Measurements from ENCODE around the gene EMILIN2.

EMILIN2 gene

GRCh38 chr18:2889761-2890192 lies 43.0 kb downstream of the EMILIN2 start:
- Histone ChIP-seq H3K27ac (peak overlapping the region; percentile 87), H3K36me3 (ENCODE audit: control insufficient read depth, insufficient read depth, low read length) (peaks cover 2% of the 10 kb centered on the region), H3K9me3 (ENCODE audit: control insufficient read depth, low read length) (no peaks in the 10 kb centered on the region), H3K4me3 (ENCODE audit: low read depth, low read length) (no peak overlapping the region), H2AFZ (no peak overlapping the region), H3K4me1 (peaks cover 64% of the 10 kb centered on the region), H3K27me3 (ENCODE audit: control insufficient read depth, insufficient read depth, low read length) (no peaks in the 10 kb centered on the region), H3K79me2 (peaks cover 54% of the 10 kb centered on the region), H3K9ac (no peak overlapping the region), H3K4me2 (ENCODE audit: low read length) (no peak overlapping the region)
- TF ChIP-seq CTCF (IDR thresholded peaks at IDR 0.05) = no peak

- H3K79me2 ChIP-seq = peaks cover 55% of the 10 kb centered on the region
- no peak for TF ChIP-seq CTCF (IDR thresholded peaks at IDR 0.05)
- H3K4me1 ChIP-seq = peaks cover 65% of the 10 kb centered on the region
- H3K36me3 ChIP-seq (ENCODE audit: control insufficient read depth, insufficient read depth, low read length) = peaks cover 2% of the 10 kb centered on the region
- H3K9ac ChIP-seq = no peak overlapping the region
- no peak overlapping the region for H3K4me2 ChIP-seq (ENCODE audit: low read length)
- H3K27ac ChIP-seq = peak overlapping the region; percentile 87
- no peaks in the 10 kb centered on the region for H3K9me3 ChIP-seq (ENCODE audit: control insufficient read depth, low read length)
- H3K4me3 ChIP-seq (ENCODE audit: low read depth, low read length) = no peak overlapping the region
- H2AFZ ChIP-seq = no peak overlapping the region
- H3K27me3 ChIP-seq (ENCODE audit: control insufficient read depth, insufficient read depth, low read length) = no peaks in the 10 kb centered on the region
Observed at GRCh38 chr18:2890606-2891005, 43.8 kb downstream of the EMILIN2 start.

- no peak for TF ChIP-seq CTCF (IDR thresholded peaks at IDR 0.05)
- H3K27ac ChIP-seq = peak overlapping the region; percentile 87
Observed at GRCh38 chr18:2891526-2892431, 45.0 kb downstream of the EMILIN2 start.

GRCh38 chr18:2893056-2893455 lies 46.2 kb downstream of the EMILIN2 start:
- peaks cover 75% of the 10 kb centered on the region for H3K4me1 ChIP-seq
- no peaks in the 10 kb centered on the region for H3K9me3 ChIP-seq (ENCODE audit: control insufficient read depth, low read length)
- H3K36me3 ChIP-seq (ENCODE audit: control insufficient read depth, insufficient read depth, low read length) = no peaks in the 10 kb centered on the region
- H2AFZ ChIP-seq = no peak overlapping the region
- H3K9ac ChIP-seq = no peak overlapping the region
- no peak overlapping the region for H3K4me2 ChIP-seq (ENCODE audit: low read length)
- H3K27me3 ChIP-seq (ENCODE audit: control insufficient read depth, insufficient read depth, low read length) = no peaks in the 10 kb centered on the region
- no peak overlapping the region for H3K4me3 ChIP-seq (ENCODE audit: low read depth, low read length)
- no peak for TF ChIP-seq CTCF (IDR thresholded peaks at IDR 0.05)
- H3K79me2 ChIP-seq = peaks cover 46% of the 10 kb centered on the region
- H3K27ac ChIP-seq = peak overlapping the region; percentile 87

More at GRCh38 chr18:2891526-2892431, 45.0 kb downstream of the EMILIN2 start:
- Histone ChIP-seq H3K4me3 (ENCODE audit: low read depth, low read length) (no peak overlapping the region), H3K4me2 (ENCODE audit: low read length) (no peak overlapping the region), H3K9ac (no peak overlapping the region), H3K4me1 (peaks cover 67% of the 10 kb centered on the region), H2AFZ (no peak overlapping the region), H3K9me3 (ENCODE audit: control insufficient read depth, low read length) (no peaks in the 10 kb centered on the region), H3K79me2 (peaks cover 51% of the 10 kb centered on the region), H3K27me3 (ENCODE audit: control insufficient read depth, insufficient read depth, low read length) (no peaks in the 10 kb centered on the region), H3K36me3 (ENCODE audit: control insufficient read depth, insufficient read depth, low read length) (no peaks in the 10 kb centered on the region)

All from parathyroid adenoma (tissue), 2 donors.